ENCODE measurements around the gene INO80E.

The INO80E gene

DNA sequence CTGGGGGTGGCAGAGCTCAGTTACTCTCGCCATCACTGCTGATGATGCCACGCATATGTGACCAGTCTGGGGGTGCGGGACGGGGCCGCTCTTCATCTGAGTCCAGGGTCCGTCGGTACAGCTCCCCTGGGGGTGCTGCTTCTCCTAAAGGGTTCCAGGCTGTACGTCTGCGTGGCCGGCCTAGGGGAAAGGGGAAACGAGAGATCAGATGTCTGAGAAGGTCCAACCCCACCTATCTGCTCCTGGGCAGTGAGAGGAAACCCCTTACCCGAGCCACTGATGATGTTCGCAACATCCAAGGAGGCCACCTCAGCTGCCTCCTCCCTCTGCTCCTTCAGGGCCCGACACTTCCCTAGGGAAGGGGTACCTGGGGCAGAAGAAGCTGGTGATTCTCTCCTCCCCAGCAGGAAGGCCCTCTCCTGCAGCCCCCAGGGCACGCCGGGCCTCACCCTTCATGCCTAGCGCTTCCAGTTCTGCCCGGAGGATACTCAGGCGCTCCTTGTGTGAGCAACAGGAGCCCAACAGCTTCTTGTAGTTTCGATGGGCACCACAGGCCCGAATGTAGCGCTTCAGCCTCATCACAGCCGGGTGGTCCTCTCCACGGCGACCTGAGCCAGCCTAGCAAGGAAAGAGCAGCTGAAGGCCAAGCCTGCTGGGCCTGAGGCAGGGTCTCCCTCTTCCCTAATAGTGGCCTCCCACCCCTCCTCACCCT lies 2.7 kb upstream of the INO80E start:
- no peak for DNase-seq

DNA sequence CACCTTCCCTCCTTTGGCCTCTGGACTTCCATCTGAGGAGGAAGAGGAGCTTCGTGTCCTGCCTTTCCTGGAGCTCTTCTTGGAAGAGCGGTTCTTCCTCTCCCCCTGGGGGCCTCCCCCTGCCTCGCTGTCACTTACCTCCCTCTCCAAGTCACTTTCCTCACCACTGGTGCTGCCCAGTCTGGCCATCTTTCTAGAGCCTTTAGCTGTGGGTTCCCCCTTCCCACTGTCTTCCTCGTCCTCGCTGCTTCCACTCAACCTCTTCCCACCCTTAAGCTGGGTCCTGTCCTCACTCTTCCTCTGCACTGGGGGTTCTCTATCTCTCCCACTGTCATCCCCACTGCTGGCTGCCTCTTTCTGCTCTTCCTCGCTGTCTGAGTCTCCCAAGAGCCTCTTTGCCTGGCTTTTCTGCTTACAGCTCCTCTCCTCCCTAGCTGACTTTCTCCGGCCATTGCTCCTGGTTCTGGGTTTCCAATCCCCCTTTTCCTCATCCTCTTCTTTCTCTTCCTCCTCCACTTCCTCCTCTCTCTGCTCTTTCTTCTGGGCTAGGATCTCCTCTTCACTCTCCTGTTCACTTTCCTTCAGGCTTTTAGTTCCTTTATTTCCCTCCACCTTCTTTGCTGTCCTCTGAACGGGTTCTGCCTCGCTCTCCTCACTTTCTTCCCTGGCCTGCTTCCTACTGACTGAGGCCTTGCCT lies 2.0 kb upstream of the INO80E start:
- DNase-seq = no peak

DNA sequence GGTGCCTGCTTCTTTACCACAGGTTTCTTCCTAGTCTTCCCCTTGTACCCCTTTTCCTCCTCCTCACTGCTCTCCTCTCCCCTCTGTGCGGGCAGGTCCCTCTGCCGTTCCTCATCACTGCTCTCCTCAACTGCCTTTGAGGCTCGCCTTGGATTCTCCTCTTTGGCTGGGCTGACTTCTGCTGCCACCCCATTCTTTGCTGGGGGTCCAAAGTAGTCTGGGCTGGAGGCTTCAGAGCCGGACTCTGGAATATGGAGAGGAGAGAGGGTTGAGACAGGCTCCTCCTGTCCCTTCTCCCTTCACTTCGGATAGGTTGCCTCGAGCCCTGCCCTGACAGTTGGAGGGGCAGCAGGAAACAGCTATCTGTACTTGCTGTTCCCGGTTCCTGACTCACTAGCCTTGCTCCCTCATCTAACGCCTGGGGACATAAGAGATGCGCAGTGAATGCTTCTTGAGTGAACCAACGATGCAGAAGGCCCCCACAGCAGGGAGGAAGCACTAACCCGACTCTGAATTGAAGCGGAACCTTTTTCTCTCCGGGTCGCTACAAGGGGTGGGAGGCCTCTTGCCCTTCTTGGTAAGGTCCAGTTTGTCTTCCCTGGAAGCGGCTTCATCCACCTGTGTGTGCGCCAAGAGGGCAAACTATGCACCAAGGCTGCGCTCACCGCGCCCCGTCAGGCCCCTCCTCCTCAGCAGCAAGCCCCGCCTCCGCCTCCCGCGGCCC lies 1.3 kb upstream of the INO80E start:
- no peak for DNase-seq

DNA sequence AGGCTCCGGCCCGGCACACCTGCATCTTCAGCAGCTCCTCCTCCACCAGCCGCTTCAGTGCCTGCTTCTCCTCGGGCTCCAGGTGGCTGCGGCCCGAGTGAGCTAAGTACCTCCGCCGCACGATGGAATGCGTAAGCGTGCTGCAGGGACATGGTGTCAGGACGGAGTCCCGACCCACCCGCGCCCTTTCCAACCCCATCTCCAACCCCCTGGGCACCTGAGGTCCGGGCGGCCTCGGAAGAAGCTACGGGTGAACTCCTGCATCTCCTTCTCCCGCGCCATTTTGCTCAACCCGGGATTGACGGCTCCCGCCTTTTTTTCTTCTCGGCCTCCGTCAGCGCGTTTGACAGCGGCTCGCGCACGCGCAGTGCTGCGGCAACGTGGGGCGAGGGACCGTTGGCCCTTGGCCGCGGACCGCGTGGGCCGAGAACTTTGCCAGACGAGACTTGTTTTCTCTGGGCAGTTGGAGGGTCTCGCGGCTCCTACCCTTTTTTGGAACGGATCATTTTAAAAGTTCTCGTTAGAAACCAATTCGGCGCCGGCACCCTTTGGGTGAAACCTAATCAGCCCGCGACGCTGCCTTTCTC lies 624 bp upstream of the INO80E start, which contains the start of gene HIRIP3:
TSS of gene HIRIP3 (minus strand) at position 294 of the 587 bp plus-strand sequence. CDS start at position 282, 12 bp downstream.
- peak; percentile 88 for DNase-seq

DNA sequence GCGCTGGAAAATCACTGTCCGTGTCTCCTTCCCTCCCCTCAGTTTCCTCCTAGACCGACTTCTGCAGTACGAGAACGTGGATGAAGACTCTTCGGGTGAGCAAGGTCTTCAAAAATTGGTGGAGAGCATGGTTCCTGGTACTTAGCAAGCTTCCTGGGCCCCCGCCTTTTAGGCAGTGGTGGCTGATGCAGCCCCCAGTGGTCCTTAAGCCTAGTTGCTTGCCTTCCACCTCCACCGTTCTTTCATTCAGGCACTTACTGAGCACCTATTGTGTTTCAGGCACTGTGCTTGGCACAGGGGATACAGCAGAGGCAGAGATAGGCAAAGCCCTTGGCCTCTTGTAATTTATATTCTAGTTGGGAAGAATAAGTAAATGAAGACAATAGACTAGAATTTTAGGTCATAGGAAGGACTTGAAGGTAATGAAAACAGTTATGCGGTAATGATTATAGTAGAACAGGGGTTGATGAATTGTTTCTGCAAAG lies 767 bp downstream of the INO80E start:
- DNase-seq = no peak

DNA sequence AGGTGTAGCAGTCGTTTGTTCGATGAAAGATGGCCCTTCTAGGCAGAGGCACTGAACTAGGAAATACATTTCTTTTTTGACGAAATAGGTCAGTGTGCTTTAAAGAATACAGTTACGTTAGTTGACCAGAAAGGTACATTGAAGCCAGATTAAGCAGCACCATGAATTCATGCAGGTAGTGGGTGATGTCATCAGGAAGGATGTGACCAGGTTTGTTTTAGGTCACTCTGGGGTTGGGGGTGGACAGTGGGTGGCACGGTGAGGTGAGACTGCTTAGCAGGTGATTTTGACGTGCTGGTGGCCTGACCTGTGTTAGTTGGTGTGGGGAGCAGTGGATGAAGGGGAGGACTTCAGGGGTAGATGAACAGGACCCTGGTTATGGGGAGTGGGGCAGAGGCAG lies 3.6 kb downstream of the INO80E start:
- no peak for DNase-seq

DNA sequence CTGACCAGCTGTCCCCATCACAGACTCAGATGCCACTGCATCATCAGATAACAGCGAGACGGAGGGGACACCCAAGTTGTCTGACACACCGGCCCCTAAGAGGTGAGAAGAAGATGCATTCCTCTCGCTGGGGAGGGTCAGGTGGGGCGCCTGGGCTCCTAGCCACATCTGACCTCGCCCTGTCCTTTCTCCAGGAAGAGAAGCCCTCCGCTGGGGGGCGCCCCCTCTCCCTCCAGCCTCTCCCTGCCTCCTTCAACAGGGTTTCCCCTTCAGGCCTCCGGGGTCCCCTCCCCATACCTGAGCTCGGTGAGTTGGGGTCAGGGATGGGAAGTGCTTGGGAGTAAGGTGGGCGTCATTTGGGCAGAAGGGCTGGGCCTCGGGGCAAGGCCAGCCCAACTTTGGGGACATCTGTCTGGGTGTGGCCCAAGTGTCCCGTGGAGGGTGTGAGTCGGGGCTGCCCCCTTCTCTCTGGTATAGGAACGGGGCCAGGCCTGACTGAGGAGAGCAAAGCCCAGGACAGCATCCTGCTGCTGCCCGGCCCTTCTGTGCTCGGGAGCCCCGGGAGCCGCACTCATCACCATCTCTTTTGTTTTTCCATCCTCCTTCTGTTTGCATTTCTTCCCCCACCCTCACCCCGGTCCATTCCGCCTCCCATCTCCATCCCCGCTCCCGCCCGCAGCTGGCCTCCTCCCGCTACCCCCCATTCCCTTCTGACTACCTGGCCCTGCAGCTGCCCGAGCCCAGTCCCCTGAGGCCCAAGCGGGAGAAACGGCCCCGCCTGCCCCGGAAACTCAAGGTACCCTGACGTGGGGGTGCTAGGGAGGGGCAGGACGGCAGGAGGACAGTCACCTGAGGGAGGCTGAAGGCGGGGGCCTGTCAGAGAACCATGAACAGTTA lies 4.9 kb downstream of the INO80E start:
- DNase-seq = no peak

DNA sequence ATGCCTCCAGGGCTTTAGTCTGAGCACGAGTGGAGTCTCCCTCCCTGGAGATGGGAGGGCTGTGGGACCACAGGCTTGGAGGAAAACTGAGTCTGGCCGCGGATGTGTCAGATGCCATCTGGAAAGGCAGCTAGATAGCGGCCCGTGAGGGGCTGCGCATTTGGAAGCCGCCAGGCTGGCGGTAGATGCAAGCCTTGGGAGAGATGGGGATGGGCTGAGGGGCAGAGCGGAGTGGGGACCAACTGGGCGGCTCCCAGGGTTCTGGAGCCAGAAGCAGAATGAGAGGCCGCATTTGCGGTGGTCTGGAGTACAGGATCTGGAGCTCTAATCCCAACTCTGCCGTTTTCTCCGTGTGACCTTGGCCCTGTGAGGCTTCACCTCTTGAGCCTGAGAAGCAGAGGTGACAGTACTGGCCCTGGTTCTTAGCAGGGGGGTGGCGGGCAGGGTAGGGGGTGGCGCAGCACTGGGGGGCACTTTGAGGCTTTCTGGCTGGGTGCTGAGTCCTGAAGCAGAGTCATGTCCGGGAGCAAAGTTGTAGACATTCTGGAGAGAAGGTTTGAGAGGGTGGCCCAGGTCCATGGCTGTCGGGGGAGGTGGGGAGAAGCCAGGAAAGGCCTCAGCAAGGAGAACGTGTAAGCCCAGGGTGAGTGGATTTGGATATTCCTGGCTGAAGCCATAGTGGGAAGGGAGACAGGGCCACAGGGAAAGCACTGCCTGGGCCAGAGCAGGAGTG lies 6.7 kb downstream of the INO80E start:
- no peak for DNase-seq

DNA sequence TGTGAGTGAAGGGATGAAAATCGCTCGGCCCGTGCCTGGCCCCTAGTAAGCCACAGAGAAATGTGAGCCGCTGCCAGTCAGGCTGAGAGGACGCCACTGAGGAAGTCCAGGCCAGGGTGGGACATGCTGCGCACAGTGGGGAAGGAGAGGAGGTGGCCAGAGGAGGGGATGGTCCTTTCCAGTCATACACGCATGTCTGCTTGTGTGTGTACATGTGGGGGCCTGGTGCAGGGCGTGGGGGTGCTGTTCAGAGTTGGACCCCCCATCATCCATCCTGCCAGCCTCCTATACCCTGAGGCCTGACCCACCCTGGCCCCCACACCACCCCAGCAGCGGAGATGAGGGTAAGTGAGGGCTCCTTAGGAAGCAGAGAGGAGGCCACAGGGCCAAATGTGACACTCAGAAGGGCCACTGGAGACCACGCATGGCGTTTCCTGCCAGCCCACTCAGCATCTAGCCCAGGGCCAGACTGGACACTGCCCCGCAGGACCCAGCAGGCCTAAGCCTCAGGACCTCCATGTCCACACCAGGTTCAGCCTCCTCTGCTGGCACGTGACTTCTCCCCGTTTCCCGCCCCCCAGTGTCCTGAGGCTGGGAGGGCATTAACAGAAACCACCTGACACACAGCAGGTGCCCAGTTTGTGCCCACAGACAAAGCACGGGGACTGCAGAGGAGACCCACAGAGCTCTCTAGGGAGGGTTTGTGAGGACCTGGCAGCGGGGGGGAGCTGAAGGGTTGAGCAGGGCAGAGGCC lies 7.8 kb downstream of the INO80E start:
- no peak for DNase-seq

DNA sequence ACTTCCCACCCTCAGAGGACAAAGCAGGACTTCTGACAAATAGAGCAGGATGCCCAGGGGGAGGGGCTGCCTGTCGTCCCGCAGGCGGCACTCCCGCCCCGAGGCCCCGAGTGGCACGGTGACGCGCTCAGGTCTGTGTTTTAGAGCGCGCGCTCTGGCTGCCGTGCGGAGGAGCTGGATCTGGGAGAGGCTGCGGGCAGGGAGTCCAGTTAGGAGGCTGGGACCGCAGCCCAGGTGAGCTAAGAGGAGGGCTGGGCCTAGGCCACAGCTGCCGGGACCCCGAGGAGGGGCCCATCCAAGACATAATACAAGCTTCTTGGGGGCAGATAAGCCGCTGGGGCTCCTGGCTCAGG lies 8.4 kb downstream of the INO80E start:
- peak; percentile 82 for DNase-seq

DNA sequence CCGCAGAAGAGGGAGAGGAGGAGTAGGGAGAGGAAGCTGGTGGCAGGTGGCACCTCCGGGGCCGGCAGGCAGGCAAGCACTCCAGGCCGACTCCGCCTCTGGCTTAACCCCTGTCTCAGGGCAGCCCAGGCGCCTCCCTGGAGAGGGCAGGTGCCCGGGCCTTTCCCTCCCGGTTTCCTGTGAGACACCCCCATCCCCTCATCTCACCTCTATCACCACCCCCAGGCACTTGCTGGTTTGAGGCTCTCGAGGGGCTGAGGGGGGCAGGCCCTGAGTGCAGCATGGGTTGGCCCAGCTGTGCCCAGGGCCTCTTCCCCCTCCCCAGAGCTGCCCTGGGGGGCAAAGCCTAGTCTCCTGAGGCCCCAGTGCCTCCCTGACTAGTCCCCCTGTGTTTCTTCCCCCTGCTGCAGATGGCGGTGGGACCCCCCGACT lies 8.8 kb downstream of the INO80E start:
- DNase-seq = peak; percentile 82

DNA sequence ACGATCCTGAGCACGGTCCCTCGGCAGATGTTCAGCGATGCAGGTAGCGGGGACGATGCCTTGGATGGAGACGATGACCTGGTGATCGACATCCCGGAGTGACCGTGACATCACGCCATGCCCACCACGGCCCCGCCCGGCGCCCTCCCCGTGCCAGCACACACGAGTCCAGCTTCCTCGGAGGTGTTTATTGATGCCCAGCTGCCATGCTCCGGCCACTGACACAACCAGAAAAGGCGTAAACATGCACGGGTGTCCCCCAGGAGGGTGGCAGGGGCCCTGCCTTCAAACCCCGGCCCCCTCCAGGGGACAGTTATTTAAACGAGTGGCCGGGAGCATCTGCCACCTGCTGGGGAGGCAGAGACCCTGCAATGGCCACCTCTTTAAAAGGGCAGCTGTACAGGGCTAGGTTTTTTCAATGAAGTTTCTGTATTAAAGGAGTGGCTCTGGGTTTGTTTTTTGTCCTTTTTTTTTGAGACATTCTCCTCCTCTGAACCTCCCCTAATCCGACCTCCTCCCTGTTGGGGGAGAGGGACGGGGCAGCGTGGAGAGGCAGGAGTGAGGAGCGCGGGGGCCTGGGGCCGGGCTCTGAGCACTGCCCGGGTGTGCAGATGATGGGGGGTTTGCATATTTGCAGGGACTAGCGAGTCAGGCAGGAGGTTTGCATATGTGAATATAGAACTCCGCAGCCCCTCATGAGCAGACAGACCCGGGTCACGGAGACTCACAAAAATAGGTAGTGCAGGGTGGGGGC lies 9.5 kb downstream of the INO80E start:
- peak; percentile 51 for DNase-seq

DNA sequence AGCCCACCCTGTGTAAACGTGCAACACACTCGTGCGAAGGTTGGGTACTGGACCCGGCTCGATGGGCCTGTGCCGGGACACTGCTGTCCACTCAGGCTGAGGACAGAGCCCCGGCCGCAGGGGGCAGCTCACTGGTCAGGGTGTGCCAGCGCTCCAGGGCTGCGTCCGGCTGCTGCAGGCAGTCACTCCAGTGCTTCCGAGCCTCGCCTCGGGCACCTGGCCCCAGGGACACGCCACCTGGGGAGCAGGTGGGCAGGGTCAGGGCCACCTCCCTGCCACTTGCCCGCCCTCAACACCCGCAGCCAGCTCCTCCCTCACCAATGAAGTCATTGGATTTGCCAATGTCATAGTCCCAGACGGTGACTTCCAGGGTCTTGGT lies 10.0 kb downstream of the INO80E start:
- no peak for DNase-seq

DNA sequence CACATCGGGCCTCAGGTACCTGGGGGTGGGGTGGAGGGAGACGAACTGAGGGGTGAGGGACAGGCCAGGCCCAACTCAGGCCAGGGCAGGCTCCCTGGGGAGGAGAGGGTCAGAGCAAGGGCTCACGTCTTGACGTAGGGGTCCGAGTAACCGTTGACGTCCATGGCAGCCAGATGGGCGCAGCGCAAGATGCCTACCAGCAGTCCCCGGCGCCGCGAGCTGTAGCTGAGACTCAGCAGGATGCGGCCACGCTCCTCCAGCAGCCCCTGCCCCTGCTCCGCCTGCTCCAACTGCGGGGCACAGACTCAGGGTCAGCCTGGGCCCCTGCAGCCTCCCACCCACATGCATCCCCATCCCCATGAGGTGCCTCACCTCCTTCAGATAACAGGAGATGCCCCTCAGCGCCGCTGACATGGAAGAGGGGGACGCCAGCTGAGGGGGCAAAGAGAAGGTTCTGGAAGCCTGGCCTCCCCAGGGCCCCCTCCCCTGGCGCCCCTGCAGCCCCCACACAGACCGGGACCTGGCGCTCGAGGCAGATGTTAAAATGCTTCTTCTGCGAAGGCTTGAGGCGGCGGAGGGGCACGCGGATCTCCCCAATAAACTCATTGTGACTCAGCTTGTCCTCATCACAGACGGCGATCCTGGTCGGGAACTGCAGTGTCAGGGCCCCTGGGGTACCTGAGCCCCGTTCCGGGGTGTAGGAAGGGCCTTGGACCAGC lies 10.8 kb downstream of the INO80E start:
- no peak for DNase-seq

DNA sequence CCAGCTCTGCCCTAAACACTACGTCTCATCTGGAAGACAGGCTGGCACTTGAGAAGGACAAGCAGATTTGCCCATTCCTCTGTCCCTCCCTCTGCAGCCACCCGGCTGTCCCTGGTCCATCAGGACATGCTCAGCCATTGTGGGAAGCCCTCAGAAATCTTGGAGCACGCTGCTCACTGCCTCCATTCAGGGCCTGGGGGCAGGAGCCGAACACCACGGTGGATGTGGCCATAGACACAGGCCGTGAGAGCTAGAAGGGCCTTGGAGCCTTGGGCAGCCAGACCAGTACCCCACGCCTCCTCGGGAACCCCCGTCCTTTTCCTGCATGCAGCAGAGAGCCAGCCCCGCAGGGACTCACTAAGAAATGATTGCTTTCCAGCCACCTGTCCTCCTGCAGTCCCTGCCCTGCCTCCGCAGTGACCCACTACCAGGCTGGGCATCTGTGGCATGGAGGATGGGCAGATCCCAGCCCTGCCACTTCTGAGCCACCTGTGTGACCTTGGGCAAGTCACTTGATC lies 11.4 kb downstream of the INO80E start:
- DNase-seq = no peak

DNA sequence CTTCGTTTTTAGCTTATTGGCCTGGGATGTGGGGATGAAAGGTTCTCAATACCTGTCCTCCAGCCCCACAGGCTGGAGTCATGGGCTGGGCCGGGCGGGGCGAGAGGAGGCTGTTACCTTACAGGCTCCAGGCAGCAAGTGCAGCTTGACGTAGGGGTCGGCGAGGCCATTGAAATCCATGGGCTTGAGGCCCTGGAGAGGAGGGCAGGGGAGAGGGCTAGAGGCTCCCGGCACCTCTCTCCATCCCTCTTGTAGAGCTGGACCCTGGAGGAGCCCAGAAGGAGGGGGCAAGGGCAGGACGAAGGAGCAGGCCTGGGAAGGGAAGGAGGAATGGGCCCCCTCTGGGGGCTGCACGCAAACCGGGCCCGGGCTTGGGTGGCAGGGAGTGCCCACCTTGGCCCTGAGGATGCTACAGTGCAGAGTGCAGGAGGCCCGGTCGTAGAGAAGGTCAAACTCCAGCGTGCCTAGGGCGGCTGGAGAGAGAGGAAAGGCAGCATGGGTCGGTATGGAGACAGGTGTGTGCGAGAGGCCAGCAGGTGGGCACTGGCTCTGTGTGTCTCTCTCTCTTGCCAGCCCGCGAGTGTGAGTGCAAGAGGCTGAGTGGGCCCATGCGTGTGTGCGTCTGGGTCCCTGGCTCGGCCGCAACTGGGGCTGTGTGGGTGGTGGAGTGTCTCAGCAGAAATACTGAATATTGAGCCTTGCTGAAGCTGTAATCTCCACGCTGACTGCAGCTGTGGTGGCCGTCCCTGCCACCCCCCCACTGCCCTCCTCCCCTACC lies 13.2 kb downstream of the INO80E start:
- DNase-seq = no peak

DNA sequence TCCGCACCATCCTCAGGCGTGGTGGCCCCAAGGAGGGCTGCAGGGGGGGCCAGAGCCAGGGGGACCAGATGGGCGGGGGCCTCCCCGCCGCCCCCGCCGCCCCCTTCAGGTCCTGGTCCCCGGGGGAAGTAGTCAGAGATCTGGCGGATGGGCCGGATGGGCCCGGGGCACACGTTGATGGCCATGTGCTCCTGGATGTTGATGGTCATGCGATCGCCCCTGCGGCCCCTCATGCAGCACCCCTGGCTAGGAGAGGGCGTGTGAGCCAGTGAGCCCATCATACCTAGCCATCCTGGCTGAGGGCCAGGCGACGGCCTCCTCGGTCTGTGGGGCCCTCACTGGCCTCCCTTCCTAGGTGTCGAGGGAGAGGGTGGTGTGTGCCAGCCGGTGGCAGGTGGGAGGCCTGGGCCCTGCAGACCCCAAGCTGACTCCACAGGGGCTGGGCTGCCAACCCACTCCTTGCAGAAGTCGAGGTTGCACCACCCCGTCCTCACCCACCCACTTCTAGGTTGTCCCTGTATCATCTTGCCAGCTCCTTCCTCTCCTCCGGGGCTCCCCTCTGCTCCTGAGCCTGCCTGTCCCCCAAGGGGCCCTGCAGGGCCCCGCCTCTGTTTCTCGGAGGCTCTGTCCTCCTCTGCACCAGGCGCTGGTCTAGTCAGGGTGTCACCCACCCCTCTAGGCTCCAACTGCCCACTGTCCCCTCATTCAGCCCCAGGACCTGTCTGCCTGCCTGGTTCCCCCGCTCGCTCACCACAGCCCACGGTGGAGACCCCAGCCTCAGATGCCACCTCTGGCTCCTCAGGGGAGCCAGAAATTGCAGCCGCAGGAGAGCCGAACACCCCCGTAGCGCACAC lies 14.2 kb downstream of the INO80E start:
- DNase-seq = no peak
